GM23248 (cell line): ENCODE data around the gene TOM1. TPM values are rescaled to one million over a fixed set of nuclear protein-coding genes. Genes with fewer than 3 reads are reported as not detected.

Source experiments
- DNase-seq: peaks from one replicate; pipeline ENCODE4 v3.0.0-alpha.2; 2015
- H2AFZ ChIP-seq: fragments of 200-600 bp; sonication (generic); 2 replicates; pipeline ENCODE4 v1.6.1; 2016; ENCODE audit warnings: antibody characterized with exemption
- H3F3A ChIP-seq: fragments of 200-600 bp; sonication (generic); 2 replicates; pipeline ENCODE4 v1.6.1; 2016; ENCODE audit warnings: mild to moderate bottlenecking, antibody characterized with exemption, mixed run types; ENCODE audit not compliant: insufficient read depth
- H3K27ac ChIP-seq: fragments of 200-600 bp; sonication (generic); 2 replicates; pipeline ENCODE4 v1.5.1; 2016; ENCODE audit warnings: mild to moderate bottlenecking
- H3K27me3 ChIP-seq: fragments of 200-600 bp; sonication (generic); replicated peaks from 2 replicates; pipeline ENCODE4 v1.6.1; 2016; ENCODE audit warnings: mild to moderate bottlenecking; ENCODE audit not compliant: insufficient read depth
- H3K36me3 ChIP-seq: fragments of 200-600 bp; sonication (generic); 2 replicates; pipeline ENCODE4 v1.6.1; 2016; ENCODE audit warnings: low read depth, mild to moderate bottlenecking
- H3K4me1 ChIP-seq: fragments of 200-600 bp; sonication (generic); 2 replicates; pipeline ENCODE4 v1.6.1; 2016; ENCODE audit warnings: mild to moderate bottlenecking; ENCODE audit not compliant: insufficient read depth
- H3K4me2 ChIP-seq: fragments of 200-600 bp; sonication (generic); one replicate; pipeline ENCODE4 v1.6.1; 2016; ENCODE audit warnings: mild to moderate bottlenecking; ENCODE audit not compliant: unreplicated experiment
- H3K4me3 ChIP-seq: fragments of 200-600 bp; sonication (generic); 2 replicates; pipeline ENCODE4 v1.5.1; 2016; ENCODE audit warnings: mild to moderate bottlenecking
- H3K79me2 ChIP-seq: fragments of 200-600 bp; sonication (generic); 2 replicates; pipeline ENCODE4 v1.6.1; 2016; ENCODE audit warnings: mild to moderate bottlenecking; ENCODE audit not compliant: insufficient read depth
- H3K9ac ChIP-seq: fragments of 200-600 bp; sonication (generic); 2 replicates; pipeline ENCODE4 v1.6.1; 2016; ENCODE audit warnings: mild to moderate bottlenecking
- H3K9me2 ChIP-seq: fragments of 200-600 bp; sonication (generic); 2 replicates; pipeline ENCODE4 v1.6.1; 2016; ENCODE audit warnings: mixed run types, mild to moderate bottlenecking, moderate library complexity; ENCODE audit not compliant: insufficient read depth
- H3K9me3 ChIP-seq: fragments of 200-600 bp; sonication (generic); one replicate; pipeline ENCODE4 v1.6.1; 2017; ENCODE audit warnings: low read depth
- H4K20me1 ChIP-seq: fragments of 200-600 bp; sonication (generic); 2 replicates; pipeline ENCODE4 v1.6.0; 2016; ENCODE audit not compliant: insufficient read depth
- EZH2 ChIP-seq: fragments of 200-600 bp; sonication (generic); IDR thresholded peaks from 2 replicates; pipeline ENCODE4 v1.6.1; 2018; ENCODE audit warnings: antibody characterized with exemption, mild to moderate bottlenecking; ENCODE audit not compliant: insufficient read depth, poor library complexity, severe bottlenecking
- EZH2phosphoT487 ChIP-seq: fragments of 200-600 bp; sonication (generic); IDR thresholded peaks from 2 replicates; pipeline ENCODE4 v1.6.1; 2018; ENCODE audit warnings: antibody characterized with exemption, moderate library complexity, mild to moderate bottlenecking, low read depth; ENCODE audit not compliant: insufficient read depth
- WGBS, 2 experiments: methylation state at CpG; one replicate each; pipeline ENCODE4 v1.1.6; 2015 to 2017; ENCODE audit warnings: low lambda C conversion rate in 2 of 2, low coverage in 1 of 2; ENCODE audit errors: missing lambda C conversion rate in 2 of 2; 5-methylcytosine and 5-hydroxymethylcytosine counted together
- in situ Hi-C: fragments of 300-500 bp; cut with MboI; formaldehyde crosslinking; loops from 2 replicates; pipeline ENCODE4 v1.15.0; 2020
- polyA plus RNA-seq: library from polyadenylated mRNA; unstranded; fragments of >200 nt; fragmentation: Nextera tagmentation; extraction: Ambion mirVana; gene quantifications from 2 replicates; pipeline ENCODE4 v1.2.1, GENCODE V29; 2016
- total RNA-seq: library from RNA; depleted of rRNA; stranded (reverse); fragments of >200 nt; shearing (Covaris generic); gene quantifications from 2 replicates; pipeline ENCODE4 v1.2.3, GENCODE V29; 2014

Gene TOM1
- total and polyA plus RNA-seq, 2 experiments from 2014 or later: 61.3 to 69.7 TPM

GRCh38 chr22:35349368-35349703, 49.6 kb downstream of the TOM1 start:
- H3F3A ChIP-seq: peaks cover 6% of the 10 kb centered on the region; the same call in 1 of the 2 replicates
- no peak overlapping the region for H2AFZ ChIP-seq
- in situ Hi-C loops: no loop called here
- peaks cover 15% of the 10 kb centered on the region for H3K4me1 ChIP-seq
- H3K4me2 ChIP-seq: no peak overlapping the region
- no peaks in the 10 kb centered on the region for H4K20me1 ChIP-seq
- no peak overlapping the region; the same call in 1 of the 2 replicates for H3K9ac ChIP-seq
- no peak for DNase-seq
- H3K9me2 ChIP-seq: no peaks in the 10 kb centered on the region
- H3K27ac ChIP-seq: no peak overlapping the region
- H3K4me3 ChIP-seq: no peak overlapping the region
- no peaks in the 10 kb centered on the region; the same call in 1 of the 2 replicates for H3K36me3 ChIP-seq
- H3K9me3 ChIP-seq: no peaks in the 10 kb centered on the region
- WGBS, 2 experiments: 40 to 46% methylated on average over 9 of the region's 9 CpGs
- no peaks in the 10 kb centered on the region for H3K27me3 ChIP-seq
- TF ChIP-seq EZH2phosphoT487 (no peak), EZH2 (no peak)
- H3K79me2 ChIP-seq: no peaks in the 10 kb centered on the region

GRCh38 chr22:35349704-35350538, 50.2 kb downstream of the TOM1 start:
- H2AFZ ChIP-seq: 0 out of 2 replicates have a peak overlapping the region, but pooled peaks have one; percentile 48
- H3K27me3 ChIP-seq: no peaks in the 10 kb centered on the region
- no peaks in the 10 kb centered on the region; the same call in 1 of the 2 replicates for H3K36me3 ChIP-seq
- H3K4me1 ChIP-seq: peaks cover 15% of the 10 kb centered on the region
- no peaks in the 10 kb centered on the region for H3K79me2 ChIP-seq
- TF ChIP-seq EZH2phosphoT487 (no peak), EZH2 (no peak)
- peak overlapping the region; percentile 38 for H3K27ac ChIP-seq
- peak; percentile 48 for DNase-seq
- H3K9me2 ChIP-seq: no peaks in the 10 kb centered on the region
- peak overlapping the region; percentile 76 for H3K4me2 ChIP-seq
- H3K9ac ChIP-seq: peak overlapping the region; percentile 88
- H3F3A ChIP-seq: peaks cover 6% of the 10 kb centered on the region; the same call in 1 of the 2 replicates
- in situ Hi-C loops: loop anchor here (10.0 kb wide), 1 partner anchor 235 kb away; no protein-coding TSS in a partner anchor
- no peaks in the 10 kb centered on the region for H3K9me3 ChIP-seq
- WGBS, 2 experiments: 24 to 32% methylated on average over 7 to 13 of the region's 17 CpGs
- H3K4me3 ChIP-seq: peak overlapping the region; percentile 72
- no peaks in the 10 kb centered on the region for H4K20me1 ChIP-seq

- Histone ChIP-seq H2AFZ (peak overlapping the region; percentile 78), H3K9me3 (no peaks in the 10 kb centered on the region), H3K9ac (peak overlapping the region; percentile 88), H4K20me1 (no peaks in the 10 kb centered on the region), H3K4me3 (peak overlapping the region; percentile 72), H3K79me2 (no peaks in the 10 kb centered on the region), H3K27ac (peak overlapping the region; percentile 66), H3K36me3 (no peaks in the 10 kb centered on the region), H3K4me2 (peak overlapping the region; percentile 95), H3F3A (peaks cover 12% of the 10 kb centered on the region; the same call in 1 of the 2 replicates), H3K27me3 (no peaks in the 10 kb centered on the region), H3K9me2 (no peaks in the 10 kb centered on the region), H3K4me1 (peaks cover 15% of the 10 kb centered on the region)
- WGBS, 2 experiments: 2 to 3% methylated on average over 33 to 46 of the region's 47 CpGs
- peak; percentile 97 for DNase-seq
- in situ Hi-C loops: loop anchor here (10.0 kb wide), 1 partner anchor 234 kb away; no protein-coding TSS in a partner anchor
- TF ChIP-seq EZH2phosphoT487 (no peak), EZH2 (no peak)
Measured at GRCh38 chr22:35350539-35351503, 51.1 kb downstream of the TOM1 start.
